ENCODE measurements around the gene CSTB. TPM values are rescaled to one million over a fixed set of nuclear protein-coding genes. Genes with fewer than 3 reads are reported as not detected.

CSTB gene
- total RNA-seq, 2 donors from 2014 or later, result 22.0 to 26.0 TPM

GRCh38 chr21:43737158-43737950, 38.8 kb downstream of the CSTB start:
- Mint-ChIP-seq H3K4me3 (no peak overlapping the region), H3K4me1 (peaks cover 29% of the 10 kb centered on the region), H3K27ac (no peak overlapping the region), H3K27me3 (no peaks in the 10 kb centered on the region), H3K36me3 (ENCODE audit: low read depth) (no peaks in the 10 kb centered on the region)
- ATAC-seq, result no peak
- DNase-seq, result no peak
- no peaks in the 10 kb centered on the region for H3K9me3 ChIP-seq (ENCODE audit: control insufficient read depth, low read length, poor library complexity, severe bottlenecking)

GRCh38 chr21:43736224-43736883, 39.8 kb downstream of the CSTB start:
- no peaks in the 10 kb centered on the region for H3K27me3 Mint-ChIP-seq
- ATAC-seq (no peak), DNase-seq (no peak)
- peak overlapping the region; percentile 16 for H3K27ac Mint-ChIP-seq
- peaks cover 35% of the 10 kb centered on the region for H3K4me1 Mint-ChIP-seq
- H3K4me3 Mint-ChIP-seq, result no peak overlapping the region
- no peaks in the 10 kb centered on the region for H3K9me3 ChIP-seq (ENCODE audit: control insufficient read depth, low read length, poor library complexity, severe bottlenecking)
- H3K36me3 Mint-ChIP-seq (ENCODE audit: low read depth), result no peaks in the 10 kb centered on the region

- Mint-ChIP-seq H3K27ac (peak overlapping the region; percentile 77), H3K4me1 (peaks cover 33% of the 10 kb centered on the region), H3K36me3 (ENCODE audit: low read depth) (no peaks in the 10 kb centered on the region), H3K4me3 (no peak overlapping the region), H3K27me3 (no peaks in the 10 kb centered on the region)
- ATAC-seq, result no peak
- DNase-seq, result no peak
- H3K9me3 ChIP-seq (ENCODE audit: control insufficient read depth, low read length, poor library complexity, severe bottlenecking), result no peaks in the 10 kb centered on the region
Measured at GRCh38 chr21:43735236-43736091, 40.6 kb downstream of the CSTB start.

GRCh38 chr21:43734928-43735229, 41.2 kb downstream of the CSTB start:
- H3K9me3 ChIP-seq (ENCODE audit: control insufficient read depth, low read length, poor library complexity, severe bottlenecking), result no peaks in the 10 kb centered on the region
- no peaks in the 10 kb centered on the region for H3K36me3 Mint-ChIP-seq (ENCODE audit: low read depth)
- H3K4me3 Mint-ChIP-seq, result peak overlapping the region; percentile 82
- ATAC-seq, result no peak
- no peaks in the 10 kb centered on the region for H3K27me3 Mint-ChIP-seq
- peaks cover 33% of the 10 kb centered on the region for H3K4me1 Mint-ChIP-seq
- H3K27ac Mint-ChIP-seq, result peak overlapping the region; percentile 77
- DNase-seq, result no peak

GRCh38 chr21:43734131-43734927, 41.8 kb downstream of the CSTB start:
- no peaks in the 10 kb centered on the region for H3K36me3 Mint-ChIP-seq (ENCODE audit: low read depth)
- ATAC-seq (peak; percentile 41), DNase-seq (no peak)
- H3K9me3 ChIP-seq (ENCODE audit: control insufficient read depth, low read length, poor library complexity, severe bottlenecking), result no peaks in the 10 kb centered on the region
- H3K4me3 Mint-ChIP-seq, result peak overlapping the region; percentile 82
- no peaks in the 10 kb centered on the region for H3K27me3 Mint-ChIP-seq
- peaks cover 32% of the 10 kb centered on the region for H3K4me1 Mint-ChIP-seq
- peak overlapping the region; percentile 77 for H3K27ac Mint-ChIP-seq

GRCh38 chr21:43733529-43734071, 42.5 kb downstream of the CSTB start:
- DNase-seq (peak in 1 of 3 donors; percentile 39), ATAC-seq (peak; percentile 18)
- Mint-ChIP-seq H3K36me3 (ENCODE audit: low read depth) (no peaks in the 10 kb centered on the region), H3K27ac (peak overlapping the region; percentile 77), H3K27me3 (no peaks in the 10 kb centered on the region), H3K4me1 (peaks cover 37% of the 10 kb centered on the region), H3K4me3 (peak overlapping the region; percentile 82)
- H3K9me3 ChIP-seq (ENCODE audit: control insufficient read depth, low read length, poor library complexity, severe bottlenecking), result no peaks in the 10 kb centered on the region

- no peak overlapping the region for H3K27ac Mint-ChIP-seq
- no peaks in the 10 kb centered on the region for H3K36me3 Mint-ChIP-seq (ENCODE audit: low read depth)
- DNase-seq (no peak), ATAC-seq (peak; percentile 5)
- peak overlapping the region; percentile 82 for H3K4me3 Mint-ChIP-seq
- peaks cover 43% of the 10 kb centered on the region for H3K4me1 Mint-ChIP-seq
- H3K27me3 Mint-ChIP-seq, result no peaks in the 10 kb centered on the region
- no peaks in the 10 kb centered on the region for H3K9me3 ChIP-seq (ENCODE audit: control insufficient read depth, low read length, poor library complexity, severe bottlenecking)
Measured at GRCh38 chr21:43733060-43733459, 43.0 kb downstream of the CSTB start.

- DNase-seq (no peak), ATAC-seq (no peak)
- Mint-ChIP-seq H3K36me3 (ENCODE audit: low read depth) (no peaks in the 10 kb centered on the region), H3K4me3 (no peak overlapping the region), H3K4me1 (peaks cover 51% of the 10 kb centered on the region), H3K27ac (peak overlapping the region; percentile 83), H3K27me3 (no peaks in the 10 kb centered on the region)
- H3K9me3 ChIP-seq (ENCODE audit: control insufficient read depth, low read length, poor library complexity, severe bottlenecking), result no peaks in the 10 kb centered on the region
Measured at GRCh38 chr21:43731891-43732711, 44.0 kb downstream of the CSTB start.

- no peaks in the 10 kb centered on the region for H3K36me3 Mint-ChIP-seq (ENCODE audit: low read depth)
- H3K27me3 Mint-ChIP-seq, result no peaks in the 10 kb centered on the region
- H3K9me3 ChIP-seq (ENCODE audit: control insufficient read depth, low read length, poor library complexity, severe bottlenecking), result no peaks in the 10 kb centered on the region
- H3K4me3 Mint-ChIP-seq, result peak overlapping the region; percentile 65
- H3K4me1 Mint-ChIP-seq, result peaks cover 52% of the 10 kb centered on the region
- H3K27ac Mint-ChIP-seq, result peak overlapping the region; percentile 83
- DNase-seq (no peak), ATAC-seq (no peak)
Measured at GRCh38 chr21:43731476-43731875, 44.6 kb downstream of the CSTB start.

GRCh38 chr21:43728467-43729390, 47.4 kb downstream of the CSTB start:
- H3K36me3 Mint-ChIP-seq (ENCODE audit: low read depth), result no peaks in the 10 kb centered on the region
- peak overlapping the region; percentile 88 for H3K4me3 Mint-ChIP-seq
- ATAC-seq (peak; percentile 87), DNase-seq (peak; percentile 61 to 79 (median 62))
- peaks cover 43% of the 10 kb centered on the region for H3K4me1 Mint-ChIP-seq
- no peaks in the 10 kb centered on the region for H3K9me3 ChIP-seq (ENCODE audit: control insufficient read depth, low read length, poor library complexity, severe bottlenecking)
- H3K27me3 Mint-ChIP-seq, result no peaks in the 10 kb centered on the region
- H3K27ac Mint-ChIP-seq, result peak overlapping the region; percentile 89

- no peaks in the 10 kb centered on the region for H3K9me3 ChIP-seq (ENCODE audit: control insufficient read depth, low read length, poor library complexity, severe bottlenecking)
- Mint-ChIP-seq H3K36me3 (ENCODE audit: low read depth) (no peaks in the 10 kb centered on the region), H3K27ac (peak overlapping the region; percentile 89), H3K4me3 (peak overlapping the region; percentile 88), H3K27me3 (no peaks in the 10 kb centered on the region), H3K4me1 (peaks cover 37% of the 10 kb centered on the region)
- ATAC-seq (no peak), DNase-seq (no peak)
Measured at GRCh38 chr21:43728154-43728466, 48.0 kb downstream of the CSTB start.

Data from T-helper 17 cell (primary cell).